ENCODE data around the gene ROR1. TPM values are rescaled to one million over a fixed set of nuclear protein-coding genes. Genes with fewer than 3 reads are reported as not detected.

The ROR1 gene
- polyA plus RNA-seq, 1 of the 3 experiments (the other 2 are of a cell fraction): 4.0 TPM

GRCh38 chr1:64163970-64164369 lies 390.2 kb downstream of the ROR1 start:
- H3K27me3 ChIP-seq (ENCODE audit: insufficient read depth): no peaks in the 10 kb centered on the region
- H3K9ac ChIP-seq: no peak overlapping the region
- TF ChIP-seq SMC3 (IDR thresholded peaks at IDR 0.05; ENCODE audit: low read depth, low read length): peak; percentile 37
- TF ChIP-seq RAD21 (IDR thresholded peaks at IDR 0.05; ENCODE audit: low read length): peak; percentile 74
- no peak for TF ChIP-seq TEAD4 (IDR thresholded peaks at IDR 0.05; ENCODE audit: borderline replicate concordance, insufficient read depth)
- TF ChIP-seq CTCF (IDR thresholded peaks at IDR 0.05): peak; percentile 69
- no peaks in the 10 kb centered on the region for H3K9me3 ChIP-seq
- ChIA-PET CTCF (interaction anchor here (0.6 to 9.5 kb wide), 13 partner anchors 9 to 489 kb away, joined by 3 to 49 read pairs (median 4); no protein-coding TSS in a partner anchor), POLR2A (no interaction called here)
- no peaks in the 10 kb centered on the region for H3K9me2 ChIP-seq
- no peak overlapping the region; the same call in 1 of the 2 replicates for H2AFZ ChIP-seq (ENCODE audit: low read depth)
- no peaks in the 10 kb centered on the region for H3F3A ChIP-seq (replicated peaks; ENCODE audit: insufficient read depth)
- 12% methylated on average over 1 of the region's 1 CpG for WGBS (ENCODE audit: low lambda C conversion rate)
- peaks cover 13 to 24% of the 10 kb centered on the region in 2 experiments for H3K36me3 ChIP-seq (replicated peaks in 1 of 2; ENCODE audit: control insufficient read depth in 1 of 2, insufficient read depth in 2 of 2, low read length in 1 of 2)
- H3K4me2 ChIP-seq: no peak overlapping the region
- DNase-seq: peak; percentile 24
- no peaks in the 10 kb centered on the region for H4K20me1 ChIP-seq (ENCODE audit: insufficient read depth)
- no peak overlapping the region for H3K4me3 ChIP-seq (ENCODE audit: low read depth in 2 of 2, low read length in 1 of 2)
- peaks cover 0 to 11% of the 10 kb centered on the region in 2 experiments; a peak in 2 of 4 replicates for H3K4me1 ChIP-seq (ENCODE audit: control insufficient read depth in 1 of 2, insufficient read depth in 2 of 2, low read depth in 1 of 2, low read length in 1 of 2)
- peak overlapping the region in 1 of 2 experiments; percentile 62; a peak in 2 of 4 replicates for H3K27ac ChIP-seq (ENCODE audit: low read depth in 2 of 2, low read length in 1 of 2)
- H3K79me2 ChIP-seq (ENCODE audit: insufficient read depth): no peaks in the 10 kb centered on the region

DNA sequence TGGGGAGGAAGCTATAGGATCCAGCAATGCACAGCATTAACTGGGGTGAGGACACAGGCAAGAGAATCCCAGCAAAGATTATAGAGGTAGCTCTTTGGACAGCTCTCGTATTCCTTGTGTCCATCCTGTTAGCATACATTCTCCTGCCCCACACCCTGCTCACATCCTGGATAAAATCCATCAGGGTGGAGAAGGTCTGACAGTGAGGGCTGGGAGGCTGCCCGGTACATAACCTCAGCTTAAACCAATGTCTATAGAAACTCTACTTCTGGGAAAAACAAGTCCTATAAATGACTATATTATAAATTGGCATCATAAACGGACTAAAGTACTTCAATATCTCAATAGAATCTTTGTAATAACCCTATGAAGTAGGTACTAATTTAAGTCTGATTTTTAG lies 392.8 kb downstream of the ROR1 start:
- ChIA-PET CTCF (interaction anchor here (0.9 to 9.5 kb wide), 2 partner anchors 28 to 80 kb away, joined by 3 to 49 read pairs; no protein-coding TSS in a partner anchor), POLR2A (no interaction called here)
- no peak overlapping the region for H3K9ac ChIP-seq
- no peak overlapping the region for H2AFZ ChIP-seq (ENCODE audit: low read depth)
- no peak for DNase-seq
- H3K4me1 ChIP-seq (ENCODE audit: control insufficient read depth in 1 of 2, insufficient read depth in 2 of 2, low read depth in 1 of 2, low read length in 1 of 2): peaks cover 6 to 21% of the 10 kb centered on the region in 2 experiments; a peak in 3 of 4 replicates
- no peaks in the 10 kb centered on the region for H3K27me3 ChIP-seq (ENCODE audit: insufficient read depth)
- H3K9me3 ChIP-seq: no peaks in the 10 kb centered on the region
- H3K79me2 ChIP-seq (ENCODE audit: insufficient read depth): no peaks in the 10 kb centered on the region
- WGBS (ENCODE audit: low lambda C conversion rate): 96% methylated on average over 3 of the region's 3 CpGs
- no peak for TF ChIP-seq RAD21 (IDR thresholded peaks at IDR 0.05; ENCODE audit: low read length)
- TF ChIP-seq, protein P1, sequence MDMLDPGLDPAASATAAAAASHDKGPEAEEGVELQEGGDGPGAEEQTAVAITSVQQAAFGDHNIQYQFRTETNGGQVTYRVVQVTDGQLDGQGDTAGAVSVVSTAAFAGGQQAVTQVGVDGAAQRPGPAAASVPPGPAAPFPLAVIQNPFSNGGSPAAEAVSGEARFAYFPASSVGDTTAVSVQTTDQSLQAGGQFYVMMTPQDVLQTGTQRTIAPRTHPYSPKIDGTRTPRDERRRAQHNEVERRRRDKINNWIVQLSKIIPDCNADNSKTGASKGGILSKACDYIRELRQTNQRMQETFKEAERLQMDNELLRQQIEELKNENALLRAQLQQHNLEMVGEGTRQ (IDR thresholded peaks at IDR 0.05; ENCODE audit: borderline replicate concordance, low read depth, low read length): no peak
- no peak for TF ChIP-seq YY1 (IDR thresholded peaks at IDR 0.05; ENCODE audit: low read depth)
- no peak for TF ChIP-seq MAX (IDR thresholded peaks at IDR 0.05; ENCODE audit: low read depth)
- H3K4me2 ChIP-seq: no peak overlapping the region
- no peaks in the 10 kb centered on the region for H3K9me2 ChIP-seq
- no peaks in the 10 kb centered on the region for H4K20me1 ChIP-seq (ENCODE audit: insufficient read depth)
- no peak overlapping the region for H3K4me3 ChIP-seq (ENCODE audit: low read depth in 2 of 2, low read length in 1 of 2)
- H3F3A ChIP-seq (replicated peaks; ENCODE audit: insufficient read depth): peaks cover 5% of the 10 kb centered on the region
- H3K36me3 ChIP-seq (replicated peaks in 1 of 2; ENCODE audit: control insufficient read depth in 1 of 2, insufficient read depth in 2 of 2, low read length in 1 of 2): peaks cover 3 to 5% of the 10 kb centered on the region in 2 experiments
- no peak overlapping the region for H3K27ac ChIP-seq (ENCODE audit: low read depth in 2 of 2, low read length in 1 of 2)
